Smooth muscle cell (in vitro differentiated cells): ENCODE measurements around the gene NCKAP5. TPM values are rescaled to one million over a fixed set of nuclear protein-coding genes. Genes with fewer than 3 reads are reported as not detected.

Source experiments
- DNase-seq: peaks from one replicate; lab custom pipeline; 2025; ENCODE audit not compliant: unreplicated experiment; lab: John Stamatoyannopoulos, UW
- H2AFZ ChIP-seq: fragments of 200-600 bp; sonication (generic); 2 replicates; pipeline ENCODE4 v1.6.0; 2016; ENCODE audit warnings: antibody characterized with exemption, low read depth, mild to moderate bottlenecking
- H3F3A ChIP-seq: fragments of 200-600 bp; sonication (generic); 2 replicates; pipeline ENCODE4 v1.6.0; 2017; ENCODE audit warnings: antibody characterized with exemption, low read depth
- H3K27ac ChIP-seq: fragments of 200-600 bp; sonication (generic); 2 replicates; pipeline ENCODE4 v1.5.1; 2016; ENCODE audit warnings: low read depth, mild to moderate bottlenecking
- H3K27me3 ChIP-seq: fragments of 200-600 bp; sonication (generic); 2 replicates; pipeline ENCODE4 v1.6.1; 2016; ENCODE audit warnings: low read depth, mild to moderate bottlenecking
- H3K36me3 ChIP-seq: fragments of 200-600 bp; sonication (generic); 2 replicates; pipeline ENCODE4 v1.5.1; 2016; ENCODE audit warnings: low read depth
- H3K4me1 ChIP-seq: fragments of 200-600 bp; sonication (generic); 2 replicates; pipeline ENCODE4 v1.5.1; 2016; ENCODE audit warnings: low read depth
- H3K4me2 ChIP-seq: fragments of 200-600 bp; sonication (generic); 2 replicates; pipeline ENCODE4 v1.6.0; 2016; ENCODE audit warnings: mild to moderate bottlenecking
- H3K4me3 ChIP-seq: fragments of 200-600 bp; sonication (generic); 2 replicates; pipeline ENCODE4 v1.5.1; 2016; ENCODE audit warnings: mild to moderate bottlenecking
- H3K79me2 ChIP-seq: fragments of 200-600 bp; sonication (generic); 2 replicates; pipeline ENCODE4 v1.6.0; 2016; ENCODE audit warnings: low read depth, mild to moderate bottlenecking
- H3K9ac ChIP-seq: fragments of 200-600 bp; sonication (generic); 2 replicates; pipeline ENCODE4 v1.6.0; 2016; ENCODE audit warnings: low read depth
- H3K9me3 ChIP-seq: fragments of 200-600 bp; sonication (generic); replicated peaks from 2 replicates; pipeline ENCODE4 v1.5.1; 2016; ENCODE audit warnings: low read depth
- H4K20me1 ChIP-seq: fragments of 200-600 bp; sonication (generic); 2 replicates; pipeline ENCODE4 v1.6.0; 2016; ENCODE audit warnings: low read depth
- WGBS: methylation state at CpG from one replicate; pipeline ENCODE4 v1.1.7; 2016; ENCODE audit warnings: low lambda C conversion rate; 5-methylcytosine and 5-hydroxymethylcytosine counted together
- polyA plus RNA-seq: library from polyadenylated mRNA; unstranded; fragments of >200 nt; fragmentation: Nextera tagmentation; extraction: Ambion mirVana; gene quantifications from 2 replicates; pipeline ENCODE4 v1.2.1, GENCODE V29; 2016
- total RNA-seq: library from RNA; depleted of rRNA; stranded (reverse); fragments of >200 nt; gene quantifications from 2 replicates; pipeline ENCODE4 v1.2.3, GENCODE V29; 2014
- TF ChIP-seq, protein P1 (sequence below): fragments of 200-600 bp; sonication (generic); IDR thresholded peaks from 2 replicates; pipeline ENCODE4 v1.5.1; 2017; ENCODE audit warnings: borderline replicate concordance, mild to moderate bottlenecking, antibody characterized with exemption; ENCODE audit not compliant: insufficient read depth, poor library complexity, severe bottlenecking

Gene NCKAP5
- total and polyA plus RNA-seq, 2 experiments from 2014 or later, result 4.6 to 9.5 TPM

DNA sequence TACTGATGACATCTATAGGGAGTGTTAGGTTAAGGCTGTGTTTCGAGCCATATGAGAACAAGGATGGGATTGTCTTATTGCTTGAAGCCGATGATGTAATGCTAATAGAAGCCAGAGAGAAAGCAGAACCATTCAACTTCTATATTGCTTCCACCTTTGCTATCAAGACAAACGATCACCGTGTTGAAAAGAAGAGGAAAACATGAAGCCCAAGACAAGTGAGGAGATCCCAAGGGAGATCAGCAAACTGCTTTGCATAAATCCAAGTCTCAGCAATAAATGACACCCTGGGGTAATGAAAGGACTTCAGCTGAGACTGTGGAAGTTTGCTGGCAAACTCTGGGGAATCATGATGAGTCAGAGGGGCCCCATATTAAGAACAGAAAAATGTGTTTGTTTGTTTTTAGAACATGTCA is 206.2 kb downstream of the NCKAP5 start:
- Histone ChIP-seq H3K4me3 (no peak overlapping the region), H3K36me3 (no peaks in the 10 kb centered on the region), H3F3A (peaks cover 6% of the 10 kb centered on the region), H3K27me3 (no peaks in the 10 kb centered on the region), H4K20me1 (no peaks in the 10 kb centered on the region), H3K4me2 (peak overlapping the region; percentile 80), H3K4me1 (peaks cover 8% of the 10 kb centered on the region), H3K9me3 (no peaks in the 10 kb centered on the region), H2AFZ (peak overlapping the region; percentile 46), H3K27ac (peak overlapping the region; percentile 86), H3K9ac (peak overlapping the region; percentile 44), H3K79me2 (no peaks in the 10 kb centered on the region)
- TF ChIP-seq, protein P1, sequence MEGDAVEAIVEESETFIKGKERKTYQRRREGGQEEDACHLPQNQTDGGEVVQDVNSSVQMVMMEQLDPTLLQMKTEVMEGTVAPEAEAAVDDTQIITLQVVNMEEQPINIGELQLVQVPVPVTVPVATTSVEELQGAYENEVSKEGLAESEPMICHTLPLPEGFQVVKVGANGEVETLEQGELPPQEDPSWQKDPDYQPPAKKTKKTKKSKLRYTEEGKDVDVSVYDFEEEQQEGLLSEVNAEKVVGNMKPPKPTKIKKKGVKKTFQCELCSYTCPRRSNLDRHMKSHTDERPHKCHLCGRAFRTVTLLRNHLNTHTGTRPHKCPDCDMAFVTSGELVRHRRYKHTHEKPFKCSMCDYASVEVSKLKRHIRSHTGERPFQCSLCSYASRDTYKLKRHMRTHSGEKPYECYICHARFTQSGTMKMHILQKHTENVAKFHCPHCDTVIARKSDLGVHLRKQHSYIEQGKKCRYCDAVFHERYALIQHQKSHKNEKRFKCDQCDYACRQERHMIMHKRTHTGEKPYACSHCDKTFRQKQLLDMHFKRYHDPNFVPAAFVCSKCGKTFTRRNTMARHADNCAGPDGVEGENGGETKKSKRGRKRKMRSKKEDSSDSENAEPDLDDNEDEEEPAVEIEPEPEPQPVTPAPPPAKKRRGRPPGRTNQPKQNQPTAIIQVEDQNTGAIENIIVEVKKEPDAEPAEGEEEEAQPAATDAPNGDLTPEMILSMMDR, result no peak
- DNase-seq, result no peak
- 12% methylated on average over 4 of the region's 4 CpGs for WGBS

DNA sequence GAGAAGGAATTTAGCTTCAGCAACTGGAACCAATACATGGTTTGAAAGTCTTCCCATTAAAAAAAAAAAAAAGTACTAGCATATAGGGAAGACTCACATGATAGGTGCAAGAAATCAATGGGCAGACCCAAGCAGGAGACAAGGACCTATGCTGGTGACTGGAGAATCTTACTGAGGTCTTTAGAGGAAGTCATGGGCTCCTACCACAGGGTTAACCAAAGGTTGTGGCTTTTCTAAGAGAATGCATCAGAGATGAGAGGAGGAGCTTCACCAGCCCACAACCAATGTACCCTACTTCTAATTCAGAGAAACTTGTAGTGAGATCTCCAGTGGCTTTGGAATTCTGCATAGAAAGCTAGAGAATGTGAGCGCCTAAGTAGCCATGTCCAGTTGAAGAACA is 207.4 kb downstream of the NCKAP5 start:
- TF ChIP-seq, protein P1, result no peak
- Histone ChIP-seq H3K4me3 (no peak overlapping the region), H3K79me2 (no peaks in the 10 kb centered on the region), H3K9ac (no peak overlapping the region), H3K36me3 (no peaks in the 10 kb centered on the region), H4K20me1 (no peaks in the 10 kb centered on the region), H3K27ac (no peak overlapping the region), H3F3A (peaks cover 6% of the 10 kb centered on the region), H3K4me1 (peaks cover 8% of the 10 kb centered on the region), H3K4me2 (no peak overlapping the region), H3K27me3 (no peaks in the 10 kb centered on the region), H3K9me3 (no peaks in the 10 kb centered on the region), H2AFZ (no peak overlapping the region)
- no peak for DNase-seq
- WGBS, result 97% methylated on average over 1 of the region's 1 CpG

DNA sequence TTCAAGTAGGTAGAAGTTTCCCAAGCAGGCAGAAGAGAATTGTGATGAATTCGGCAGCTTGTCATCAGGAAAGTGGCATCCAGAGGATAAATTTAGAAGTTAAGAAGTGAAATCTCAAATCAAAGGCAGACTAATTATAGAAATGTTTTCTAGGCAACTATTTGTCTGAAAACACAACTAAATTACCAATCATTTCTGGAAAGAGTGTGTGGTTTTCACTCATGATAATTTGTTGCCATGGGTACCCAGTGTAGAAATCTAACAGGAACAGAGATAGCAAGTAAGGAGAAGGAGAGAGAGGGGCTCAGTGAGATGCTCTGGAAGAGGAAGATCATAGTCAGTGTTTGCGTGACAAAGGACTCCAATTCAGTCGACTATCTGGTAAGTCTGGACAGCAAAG is 208.1 kb downstream of the NCKAP5 start:
- Histone ChIP-seq H3F3A (peaks cover 6% of the 10 kb centered on the region), H3K9me3 (no peaks in the 10 kb centered on the region), H3K4me3 (no peak overlapping the region), H3K4me1 (peaks cover 8% of the 10 kb centered on the region), H2AFZ (no peak overlapping the region), H3K27ac (no peak overlapping the region), H3K36me3 (no peaks in the 10 kb centered on the region), H3K79me2 (no peaks in the 10 kb centered on the region), H3K9ac (no peak overlapping the region), H3K4me2 (no peak overlapping the region), H4K20me1 (no peaks in the 10 kb centered on the region), H3K27me3 (no peaks in the 10 kb centered on the region)
- DNase-seq, result no peak
- TF ChIP-seq, protein P1, result no peak
- 76% methylated on average over 3 of the region's 3 CpGs for WGBS

DNA sequence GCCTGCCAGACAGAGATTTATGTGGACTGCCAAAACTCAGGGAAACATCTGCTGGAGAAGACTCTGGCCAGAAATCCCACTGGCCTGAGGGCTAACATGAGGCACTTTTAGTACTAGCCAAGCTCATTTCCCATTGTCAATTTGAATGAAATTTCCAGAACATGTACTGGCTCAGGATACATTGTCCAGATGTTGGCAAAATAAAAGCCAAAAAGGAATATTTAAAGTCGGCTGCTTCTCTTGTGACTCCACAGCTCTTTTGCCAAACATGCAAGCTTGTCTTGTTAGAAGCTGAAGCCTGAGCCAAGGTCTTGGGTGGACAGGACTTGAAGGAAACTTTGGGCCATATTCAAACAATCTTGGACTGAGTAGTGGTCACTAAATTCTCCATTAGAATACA is 215.5 kb downstream of the NCKAP5 start:
- no peaks in the 10 kb centered on the region for H3F3A ChIP-seq
- no peaks in the 10 kb centered on the region for H3K4me1 ChIP-seq
- H3K4me3 ChIP-seq, result no peak overlapping the region
- H3K79me2 ChIP-seq, result no peaks in the 10 kb centered on the region
- no peaks in the 10 kb centered on the region for H3K9me3 ChIP-seq
- no peak for DNase-seq
- H3K9ac ChIP-seq, result no peak overlapping the region
- H3K36me3 ChIP-seq, result no peaks in the 10 kb centered on the region
- no peak overlapping the region for H3K27ac ChIP-seq
- H2AFZ ChIP-seq, result no peak overlapping the region
- H3K4me2 ChIP-seq, result no peak overlapping the region
- TF ChIP-seq, protein P1, result no peak
- WGBS, result 86% methylated on average over 1 of the region's 1 CpG
- no peaks in the 10 kb centered on the region for H4K20me1 ChIP-seq
- no peaks in the 10 kb centered on the region for H3K27me3 ChIP-seq
